B cell (primary cell): ENCODE results near the gene GPR148.

ENCODE experiments used
- CTCF ChIP-seq: fragments of 200-600 bp; IDR thresholded peaks from one replicate; pipeline ENCODE4 v1.8.0; 2022; ENCODE audit warnings: antibody characterized with exemption, mild to moderate bottlenecking
- EZH2 ChIP-seq: IDR thresholded peaks from 2 replicates; pipeline ENCODE4 v1.6.1; 2012; ENCODE audit warnings: borderline replicate concordance, low read depth, mild to moderate bottlenecking, moderate library complexity, low read length; ENCODE audit not compliant: insufficient read depth, poor library complexity, severe bottlenecking

- no peak for TF ChIP-seq CTCF
- no peak for TF ChIP-seq EZH2
These were observed 47.7 kb downstream of the GPR148 start for GRCh38 chr2:130776550-130776949.
